Neural cell (in vitro differentiated cells): ENCODE results near the gene CRK. TPM values are rescaled to one million over a fixed set of nuclear protein-coding genes. Genes with fewer than 3 reads are reported as not detected.

ENCODE experiments used
- H2AFZ ChIP-seq: fragments of 200-600, 300-800 bp; sonication (generic), shearing (Covaris generic); 2 replicates; pipeline ENCODE4 v1.6.0; 2014; ENCODE audit warnings: low read depth, mild to moderate bottlenecking, antibody characterized with exemption, low read length, moderate library complexity
- H3F3A ChIP-seq: fragments of 200-600 bp; shearing (Covaris generic); 2 replicates; pipeline ENCODE4 v1.6.1; 2016; ENCODE audit warnings: mild to moderate bottlenecking, moderate library complexity, mixed read lengths, antibody characterized with exemption, low read length; ENCODE audit not compliant: insufficient read depth, poor library complexity, severe bottlenecking
- H3K27ac ChIP-seq: fragments of 200-600, 300-800 bp; sonication (generic), shearing (Covaris generic); 2 replicates; pipeline ENCODE4 v1.5.1; 2014; ENCODE audit warnings: mild to moderate bottlenecking, low read length, moderate library complexity
- H3K27me3 ChIP-seq: fragments of 300-800, 200-600 bp; sonication (generic), shearing (Covaris generic); 2 replicates; pipeline ENCODE4 v1.6.0; 2014; ENCODE audit warnings: mild to moderate bottlenecking, low read depth, low read length, moderate library complexity; ENCODE audit not compliant: insufficient read depth
- H3K36me3 ChIP-seq: fragments of 300-800, 200-600 bp; sonication (generic), shearing (Covaris generic); 2 replicates; pipeline ENCODE4 v1.5.1; 2014; ENCODE audit warnings: mild to moderate bottlenecking, antibody characterized with exemption, low read length, moderate library complexity; ENCODE audit not compliant: insufficient read depth
- H3K4me2 ChIP-seq: fragments of 300-800, 200-600 bp; sonication (generic), shearing (Covaris generic); 2 replicates; pipeline ENCODE4 v1.6.0; 2014; ENCODE audit warnings: mild to moderate bottlenecking, low read length
- H3K4me3 ChIP-seq: fragments of 300-800, 200-600 bp; sonication (generic), shearing (Covaris generic); 2 replicates; pipeline ENCODE4 v1.5.1; 2014; ENCODE audit warnings: mild to moderate bottlenecking, low read length, moderate library complexity
- H3K79me2 ChIP-seq: fragments of 200-600 bp; shearing (Covaris generic); replicated peaks from 2 replicates; pipeline ENCODE4 v1.6.0; 2014; ENCODE audit warnings: mild to moderate bottlenecking, low read length, moderate library complexity; ENCODE audit not compliant: insufficient read depth
- H3K9ac ChIP-seq: fragments of 300-800, 200-600 bp; sonication (generic), shearing (Covaris generic); 2 replicates; pipeline ENCODE4 v1.6.1; 2016; ENCODE audit warnings: mild to moderate bottlenecking, low read length, mixed read lengths
- H3K9me2 ChIP-seq: fragments of 200-600 bp; shearing (Covaris generic); 2 replicates; pipeline ENCODE4 v1.6.1; 2016; ENCODE audit warnings: mild to moderate bottlenecking, low read length, mixed read lengths; ENCODE audit not compliant: insufficient read depth
- H3K9me3 ChIP-seq: fragments of 200-600, 300-800 bp; sonication (generic), shearing (Covaris generic); 2 replicates; pipeline ENCODE4 v1.6.1; 2016; ENCODE audit warnings: mild to moderate bottlenecking, mixed run types, low read length, moderate library complexity, mixed read lengths
- H4K20me1 ChIP-seq: fragments of 200-600 bp; shearing (Covaris generic); 2 replicates; pipeline ENCODE4 v1.6.1; 2016; ENCODE audit warnings: mild to moderate bottlenecking, mixed run types; ENCODE audit not compliant: insufficient read depth
- EP300 ChIP-seq: fragments of 450-650 bp; conservative IDR thresholded peaks from 2 replicates; pipeline ENCODE4 v1.6.1; 2014; ENCODE audit warnings: antibody characterized with exemption, mild to moderate bottlenecking, moderate library complexity; ENCODE audit not compliant: poor library complexity, severe bottlenecking
- EZH2 ChIP-seq: fragments of 200-600, 300-800 bp; shearing (Covaris generic), sonication (generic); IDR thresholded peaks from 2 replicates; pipeline ENCODE4 v1.6.1; 2014; ENCODE audit warnings: antibody characterized with exemption, low read length, borderline replicate concordance, mild to moderate bottlenecking; ENCODE audit not compliant: insufficient read depth, poor library complexity, severe bottlenecking
- MXI1 ChIP-seq: fragments of 450-650 bp; conservative IDR thresholded peaks from 2 replicates; pipeline ENCODE4 v1.6.1; 2014; ENCODE audit warnings: antibody characterized with exemption, mild to moderate bottlenecking; ENCODE audit not compliant: poor library complexity, severe bottlenecking
- POLR2AphosphoS5 ChIP-seq: IDR thresholded peaks from 2 replicates; pipeline ENCODE4 v1.6.1; 2012
- RAD21 ChIP-seq: fragments of 450-650 bp; conservative IDR thresholded peaks from 2 replicates; pipeline ENCODE4 v1.6.1; 2014; ENCODE audit warnings: antibody characterized with exemption, mild to moderate bottlenecking, moderate library complexity
- REST ChIP-seq: IDR thresholded peaks from 2 replicates; pipeline ENCODE4 v1.6.1; 2012; ENCODE audit warnings: borderline replicate concordance
- SMC3 ChIP-seq: fragments of 450-650 bp; conservative IDR thresholded peaks from 2 replicates; pipeline ENCODE4 v1.6.1; 2014; ENCODE audit warnings: antibody characterized with exemption, mild to moderate bottlenecking, moderate library complexity; ENCODE audit not compliant: poor library complexity
- TAF1 ChIP-seq: IDR thresholded peaks from 2 replicates; pipeline ENCODE4 v1.6.1; 2012; ENCODE audit warnings: low read depth
- polyA plus RNA-seq: library from polyadenylated mRNA; depleted of rRNA; stranded (reverse); fragments of >200 nt; gene quantifications from 2 replicates; pipeline ENCODE4 v1.2.3, GENCODE V29; 2014
- TF ChIP-seq, protein P1 (sequence below): fragments of 450-650 bp; IDR thresholded peaks from 2 replicates; pipeline ENCODE4 v1.5.1; 2014; ENCODE audit warnings: antibody characterized with exemption, mild to moderate bottlenecking, moderate library complexity; ENCODE audit not compliant: poor library complexity, severe bottlenecking

Gene CRK
- polyA plus RNA-seq, 1 donor from 2014 or later = 111 TPM

- Histone ChIP-seq H3K27me3 (peaks cover 11% of the 10 kb centered on the region), H3F3A (no peaks in the 10 kb centered on the region), H3K4me2 (no peak within 1 kb of the TSS), H3K27ac (no peak within 1 kb of the TSS), H3K9me2 (no peaks in the 10 kb centered on the region), H2AFZ (no peak within 1 kb of the TSS), H3K79me2 (no peaks in the 10 kb centered on the region), H3K4me3 (peak within 1 kb of the TSS; percentile 47), H3K9me3 (no peaks in the 10 kb centered on the region), H3K9ac (peak within 1 kb of the TSS; percentile 16), H3K36me3 (no peaks in the 10 kb centered on the region), H4K20me1 (no peaks in the 10 kb centered on the region)
- TF ChIP-seq RAD21 (no peak), SMC3 (no peak), MXI1 (no peak), TAF1 (no peak), EZH2 (no peak), REST (no peak), POLR2AphosphoS5 (no peak), EP300 (no peak)
- TF ChIP-seq, protein P1, sequence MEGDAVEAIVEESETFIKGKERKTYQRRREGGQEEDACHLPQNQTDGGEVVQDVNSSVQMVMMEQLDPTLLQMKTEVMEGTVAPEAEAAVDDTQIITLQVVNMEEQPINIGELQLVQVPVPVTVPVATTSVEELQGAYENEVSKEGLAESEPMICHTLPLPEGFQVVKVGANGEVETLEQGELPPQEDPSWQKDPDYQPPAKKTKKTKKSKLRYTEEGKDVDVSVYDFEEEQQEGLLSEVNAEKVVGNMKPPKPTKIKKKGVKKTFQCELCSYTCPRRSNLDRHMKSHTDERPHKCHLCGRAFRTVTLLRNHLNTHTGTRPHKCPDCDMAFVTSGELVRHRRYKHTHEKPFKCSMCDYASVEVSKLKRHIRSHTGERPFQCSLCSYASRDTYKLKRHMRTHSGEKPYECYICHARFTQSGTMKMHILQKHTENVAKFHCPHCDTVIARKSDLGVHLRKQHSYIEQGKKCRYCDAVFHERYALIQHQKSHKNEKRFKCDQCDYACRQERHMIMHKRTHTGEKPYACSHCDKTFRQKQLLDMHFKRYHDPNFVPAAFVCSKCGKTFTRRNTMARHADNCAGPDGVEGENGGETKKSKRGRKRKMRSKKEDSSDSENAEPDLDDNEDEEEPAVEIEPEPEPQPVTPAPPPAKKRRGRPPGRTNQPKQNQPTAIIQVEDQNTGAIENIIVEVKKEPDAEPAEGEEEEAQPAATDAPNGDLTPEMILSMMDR = no peak
These were observed 36.5 kb upstream of the CRK start, which contains the start of gene MYO1C for GRCh38 chr17:1492249-1493206. TSS of gene MYO1C (minus strand) at chr17:1492686. CDS start at chr17:1492487, 199 bp downstream.

DNA sequence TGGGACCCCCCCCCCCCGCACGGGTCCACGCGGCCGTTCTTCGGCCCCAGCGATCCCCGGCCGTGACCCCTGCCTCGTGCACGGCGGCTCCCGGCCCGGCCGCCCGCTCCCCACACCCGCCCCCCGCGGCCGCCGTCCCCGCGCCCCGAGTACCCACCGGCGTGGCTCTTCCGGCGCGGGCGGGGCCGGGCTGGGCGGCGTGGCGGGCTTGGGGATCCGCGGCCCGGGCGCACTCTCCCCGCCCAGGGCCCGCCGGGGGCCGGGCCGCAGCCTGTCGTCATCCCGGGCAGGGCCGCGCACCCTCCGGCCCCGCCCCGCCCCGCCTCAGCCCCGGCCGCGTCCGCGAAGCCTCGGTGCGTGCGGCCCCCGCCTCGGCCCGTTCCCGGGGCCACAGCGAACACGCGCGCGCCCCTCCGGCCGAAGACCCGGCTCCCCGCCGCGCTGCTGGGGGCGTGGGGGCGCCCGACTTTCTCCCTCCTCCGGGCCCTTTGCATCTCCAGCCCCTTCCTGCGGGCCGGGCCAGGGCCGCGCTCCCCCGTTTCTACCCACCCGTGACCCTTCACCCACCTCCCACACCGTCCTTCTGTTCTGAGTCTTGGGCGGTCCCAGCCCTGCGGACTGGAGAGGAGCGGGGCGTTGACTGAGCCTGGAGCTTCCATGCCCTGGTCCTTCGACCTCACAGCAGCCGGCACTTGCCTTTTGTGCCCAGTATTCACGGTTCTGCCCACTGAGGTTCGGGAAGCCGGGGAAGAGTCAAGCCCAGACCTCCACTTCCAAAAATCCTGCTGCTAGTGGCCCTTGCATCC is 35.6 kb upstream of the CRK start:
- no peaks in the 10 kb centered on the region for H4K20me1 ChIP-seq
- no peaks in the 10 kb centered on the region for H3K9me2 ChIP-seq
- H3F3A ChIP-seq = no peaks in the 10 kb centered on the region
- no peak overlapping the region for H3K4me2 ChIP-seq
- H3K27me3 ChIP-seq = peaks cover 11% of the 10 kb centered on the region
- TF ChIP-seq EP300 = no peak
- TF ChIP-seq, protein P1 = no peak
- peak overlapping the region; percentile 62 for H3K9ac ChIP-seq
- H3K4me3 ChIP-seq = peak overlapping the region; percentile 75
- no peaks in the 10 kb centered on the region for H3K79me2 ChIP-seq
- no peaks in the 10 kb centered on the region for H3K9me3 ChIP-seq
- H3K27ac ChIP-seq = no peak overlapping the region
- no peak overlapping the region for H2AFZ ChIP-seq
- no peaks in the 10 kb centered on the region for H3K36me3 ChIP-seq
